GM23338 (cell line): ENCODE results near the gene JOSD1. TPM values are rescaled to one million over a fixed set of nuclear protein-coding genes. Genes with fewer than 3 reads are reported as not detected.

ENCODE experiments used
- ATAC-seq: fragments of 200-7000 bp; cut with Tn5 transposase; 3 replicates; pipeline ENCODE4 v1.9.1; 2020
- DNase-seq: peaks from one replicate; pipeline ENCODE4 v3.0.0-alpha.2; 2015; ENCODE audit warnings: low spot score
- H2AFZ ChIP-seq: fragments of 200-600 bp; sonication (generic); 2 replicates; pipeline ENCODE4 v1.8.0; 2016; ENCODE audit warnings: antibody characterized with exemption, mild to moderate bottlenecking, moderate library complexity
- H3F3A ChIP-seq: fragments of 200-600 bp; sonication (generic); replicated peaks from 2 replicates; pipeline ENCODE4 v1.8.0; 2017; ENCODE audit warnings: antibody characterized with exemption, mixed run types, low read depth
- H3K27ac ChIP-seq: fragments of 200-600 bp; sonication (generic); 2 replicates; pipeline ENCODE4 v1.6.1; 2016; ENCODE audit warnings: low read depth
- H3K27me3 ChIP-seq: fragments of 200-600 bp; sonication (generic); 2 replicates; pipeline ENCODE4 v1.8.0; 2016; ENCODE audit warnings: mild to moderate bottlenecking, mixed run types, moderate library complexity; ENCODE audit not compliant: insufficient read depth
- H3K36me3 ChIP-seq: fragments of 200-600 bp; sonication (generic); 2 replicates; pipeline ENCODE4 v1.8.0; 2016; ENCODE audit warnings: mild to moderate bottlenecking; ENCODE audit not compliant: insufficient read depth
- H3K4me1 ChIP-seq: fragments of 200-600 bp; sonication (generic); 2 replicates; pipeline ENCODE4 v1.8.0; 2016; ENCODE audit warnings: mild to moderate bottlenecking, moderate library complexity; ENCODE audit not compliant: insufficient read depth
- H3K4me2 ChIP-seq: fragments of 200-600 bp; sonication (generic); 2 replicates; pipeline ENCODE4 v1.7.1; 2017; ENCODE audit warnings: mixed run types
- H3K4me3 ChIP-seq: fragments of 200-600 bp; sonication (generic); 2 replicates; pipeline ENCODE4 v1.6.1; 2016; ENCODE audit warnings: mixed run types
- H3K79me2 ChIP-seq: fragments of 200-600 bp; sonication (generic); replicated peaks from 2 replicates; pipeline ENCODE4 v1.8.0; 2017; ENCODE audit warnings: mild to moderate bottlenecking; ENCODE audit not compliant: insufficient read depth
- H3K9me2 ChIP-seq: fragments of 200-600 bp; sonication (generic); 2 replicates; pipeline ENCODE4 v1.8.0; 2017; ENCODE audit not compliant: insufficient read depth
- H4K20me1 ChIP-seq: fragments of 200-600 bp; sonication (generic); replicated peaks from 2 replicates; pipeline ENCODE4 v1.8.0; 2017; ENCODE audit warnings: mild to moderate bottlenecking; ENCODE audit not compliant: insufficient read depth
- H3K27ac Mint-ChIP-seq: 2 replicates; pipeline ENCODE4 v1.8.0; 2020; ENCODE audit warnings: inconsistent platforms, mild to moderate bottlenecking, moderate library complexity, mixed read lengths
- H3K27me3 Mint-ChIP-seq: 3 replicates; pipeline ENCODE4 v1.8.0; 2022; ENCODE audit warnings: low read depth, mild to moderate bottlenecking, moderate library complexity, mixed read lengths, inconsistent platforms; ENCODE audit not compliant: insufficient read depth, poor library complexity
- H3K36me3 Mint-ChIP-seq: 3 replicates; pipeline ENCODE4 v1.8.0; 2021; ENCODE audit warnings: low read depth, mild to moderate bottlenecking, inconsistent platforms, moderate library complexity, mixed read lengths
- H3K4me1 Mint-ChIP-seq: 3 replicates; pipeline ENCODE4 v1.8.0; 2020; ENCODE audit warnings: mild to moderate bottlenecking, inconsistent platforms, mixed read lengths
- H3K4me3 Mint-ChIP-seq: 3 replicates; pipeline ENCODE4 v1.8.0; 2021; ENCODE audit warnings: moderate library complexity, mild to moderate bottlenecking, inconsistent platforms, mixed read lengths
- H3K9me3 Mint-ChIP-seq: 3 replicates; pipeline ENCODE4 v1.8.0; 2020; ENCODE audit warnings: moderate library complexity, mild to moderate bottlenecking, inconsistent platforms, mixed read lengths
- CREB1 ChIP-seq: fragments of 250-450 bp; sonication (Bioruptor Pico); IDR thresholded peaks from 2 replicates; pipeline ENCODE4 v1.5.0; 2020; ENCODE audit warnings: low read depth, mild to moderate bottlenecking, moderate library complexity
- CTCF ChIP-seq, 2 experiments: fragments of 200-600 bp in 1 of 2; sonication (generic) in 1 of 2; conservative IDR thresholded peaks; 2 replicates each; pipeline versions ENCODE4 v1.5.1 to v1.6.1; 2016 to 2017; ENCODE audit warnings: antibody characterized with exemption in 2 of 2, low read depth in 2 of 2, mild to moderate bottlenecking in 2 of 2, moderate library complexity in 1 of 2
- ETS1 ChIP-seq: IDR thresholded peaks from 2 replicates; pipeline ENCODE4 v1.6.1; 2016; ENCODE audit warnings: antibody characterized with exemption
- EZH2 ChIP-seq: fragments of 200-600 bp; sonication (generic); IDR thresholded peaks from one replicate; pipeline ENCODE4 v1.8.0; 2017; ENCODE audit warnings: antibody characterized with exemption, mild to moderate bottlenecking, low read depth; ENCODE audit not compliant: unreplicated experiment
- EZH2phosphoT487 ChIP-seq: fragments of 200-600 bp; sonication (generic); IDR thresholded peaks from one replicate; pipeline ENCODE4 v1.8.1; 2018; ENCODE audit warnings: antibody characterized with exemption; ENCODE audit not compliant: unreplicated experiment
- JUNB ChIP-seq: IDR thresholded peaks from one replicate; pipeline ENCODE4 v1.6.1; 2016; ENCODE audit warnings: antibody characterized with exemption; ENCODE audit not compliant: unreplicated experiment
- NANOG ChIP-seq: IDR thresholded peaks from 2 replicates; pipeline ENCODE4 v1.6.1; 2016; ENCODE audit warnings: antibody characterized with exemption, borderline replicate concordance
- POLR2AphosphoS5 ChIP-seq: IDR thresholded peaks from 2 replicates; pipeline ENCODE4 v1.6.1; 2016; ENCODE audit warnings: antibody characterized with exemption, low read depth
- REST ChIP-seq: IDR thresholded peaks from one replicate; pipeline ENCODE4 v1.6.1; 2018; ENCODE audit warnings: antibody characterized with exemption; ENCODE audit not compliant: unreplicated experiment
- STAT1 ChIP-seq: IDR thresholded peaks from one replicate; pipeline ENCODE4 v1.6.1; 2016; ENCODE audit warnings: antibody characterized with exemption; ENCODE audit not compliant: unreplicated experiment
- ZNF114 ChIP-seq: fragments of 250-450 bp; sonication (Bioruptor Pico); IDR thresholded peaks from 2 replicates; pipeline ENCODE4 v1.5.0; 2020; ENCODE audit warnings: mild to moderate bottlenecking, moderate library complexity
- ZNF331 ChIP-seq: fragments of 250-450 bp; sonication (Bioruptor Pico); IDR thresholded peaks from 2 replicates; pipeline ENCODE4 v1.5.0; 2020; ENCODE audit warnings: low read depth, mild to moderate bottlenecking, moderate library complexity
- ZNF462 ChIP-seq: fragments of 250-450 bp; sonication (Bioruptor Pico); IDR thresholded peaks from 2 replicates; pipeline ENCODE4 v1.5.0; 2020; ENCODE audit warnings: mild to moderate bottlenecking, moderate library complexity
- polyA plus RNA-seq: library from polyadenylated mRNA; unstranded; fragments of >200 nt; fragmentation: Nextera tagmentation; extraction: Ambion mirVana; gene quantifications from 2 replicates; pipeline ENCODE4 v1.2.1, GENCODE V29; 2016
- total RNA-seq: library from RNA; depleted of rRNA; stranded (reverse); fragments of >200 nt; shearing (Covaris generic); gene quantifications from 2 replicates; pipeline ENCODE4 v1.2.3, GENCODE V29; 2014

The JOSD1 gene
- total and polyA plus RNA-seq, 2 experiments from 2014 or later: 4.6 to 19.7 TPM

- Mint-ChIP-seq H3K27ac (no peak overlapping the region), H3K36me3 (peaks cover 21% of the 10 kb centered on the region; the same call in 2 of the 3 replicates)
- no peak for ATAC-seq
Observed at GRCh38 chr22:38745676-38746460, 45.1 kb upstream of the JOSD1 start.

More at GRCh38 chr22:38745676-38746460, 45.1 kb upstream of the JOSD1 start:
- Histone ChIP-seq H3K4me3 (no peak overlapping the region), H3K27me3 (no peaks in the 10 kb centered on the region), H3F3A (no peaks in the 10 kb centered on the region), H3K27ac (no peak overlapping the region), H3K9me2 (no peaks in the 10 kb centered on the region), H3K36me3 (no peaks in the 10 kb centered on the region), H3K4me2 (no peak overlapping the region), H2AFZ (no peak overlapping the region), H3K79me2 (no peaks in the 10 kb centered on the region), H3K4me1 (no peaks in the 10 kb centered on the region), H4K20me1 (no peaks in the 10 kb centered on the region)
- no peak for TF ChIP-seq ETS1
- no peak for TF ChIP-seq EZH2
- no peak for TF ChIP-seq EZH2phosphoT487
- no peak for TF ChIP-seq STAT1
- TF ChIP-seq ZNF114 (CRISPR knock-in tag): no peak
- no peak for TF ChIP-seq CTCF (conservative IDR thresholded peaks at IDR 0.05; ENCODE audit: low read depth in 2 of 2)
- no peak for TF ChIP-seq ZNF462
- no peak for TF ChIP-seq ZNF331 (CRISPR knock-in tag)
- no peak for TF ChIP-seq REST
- no peak for TF ChIP-seq CREB1
- no peak for TF ChIP-seq NANOG
- no peak for TF ChIP-seq POLR2AphosphoS5
- TF ChIP-seq JUNB: no peak
- no peak for DNase-seq
- Mint-ChIP-seq H3K4me1 (no peaks in the 10 kb centered on the region; the same call in 1 of the 3 replicates), H3K9me3 (no peaks in the 10 kb centered on the region), H3K27me3 (peaks cover 8% of the 10 kb centered on the region), H3K4me3 (no peak overlapping the region)
